Adrenal gland (tissue), 12 donors: ENCODE data around the gene SNRNP70. TPM values are rescaled to one million over a fixed set of nuclear protein-coding genes. Genes with fewer than 3 reads are reported as not detected.

Experiments
- DNase-seq, 7 donors: peaks; one replicate each; pipeline ENCODE4 v3.0.0-alpha.2; 2019 to 2020
- H3K27ac ChIP-seq, 5 donors: fragments of 200-600 bp; sonication (generic) in 4 of 5; 1 replicate in 3 of 5; 2 replicates in 2 of 5; pipeline versions ENCODE4 v1.5.1 to v1.8.0; 2016 to 2020; ENCODE audit warnings: mild to moderate bottlenecking in 1 of 5
- H3K27me3 ChIP-seq: fragments of 200-600 bp; 2 replicates; pipeline ENCODE4 v1.8.0; 2021
- H3K36me3 ChIP-seq, 2 donors: fragments of 200-600 bp; replicated peaks in 1 of 2; 1 replicate in 1 of 2; 2 replicates in 1 of 2; pipeline versions ENCODE4 v1.5.1 to v1.8.0; 2018 to 2022
- H3K4me1 ChIP-seq, 2 donors: fragments of 200-600 bp; replicated peaks in 1 of 2; 1 replicate in 1 of 2; 2 replicates in 1 of 2; pipeline versions ENCODE4 v1.5.1 to v1.8.0; 2018 to 2021
- H3K4me3 ChIP-seq, 4 donors: fragments of 200-600 bp; sonication (generic) in 3 of 4; one replicate each; pipeline ENCODE4 v1.5.1; 2016 to 2018
- H3K9me3 ChIP-seq, 3 donors: fragments of 200-600 bp; sonication (generic) in 1 of 3; replicated peaks in 1 of 3; 1 replicate in 2 of 3; 2 replicates in 1 of 3; pipeline versions ENCODE4 v1.5.1 to v1.8.0; 2016 to 2021
- POLR2A ChIP-seq, 2 donors: fragments of 450-650 bp; IDR thresholded peaks; one replicate each; pipeline ENCODE4 v1.6.1; 2017; ENCODE audit warnings: antibody characterized with exemption in 2 of 2, mild to moderate bottlenecking in 2 of 2, moderate library complexity in 1 of 2
- WGBS, 4 donors: extraction: QIAGEN DNeasy Blood & Tissue Kit in 2 of 4; methylation state at CpG; one replicate each; pipeline versions ENCODE4 v1.1.5 to v1.1.7; 2013 to 2017; 5-methylcytosine and 5-hydroxymethylcytosine counted together
- intact Hi-C, 2 donors: fragments of 100-400 bp; cut with DNase I; formaldehyde crosslinking; loops; one replicate each; pipeline versions ENCODE4 v1.14.1 to v1.15.0; 2022 to 2023
- polyA plus RNA-seq, 3 donors: library from polyadenylated mRNA; stranded (reverse); fragments of 200-250 nt in 2 of 3; fragments of 350-450 nt in 1 of 3; fragmentation: Illumina TruSeq in 1 of 3; extraction: RNeasy Lipid Tissue Mini Kit (QIAGEN cat#74804) in 1 of 3; gene quantifications; one replicate each; pipeline ENCODE4 v1.2.3, GENCODE V29; 2013 to 2014
- small RNA-seq, 2 donors: library from RNA; depleted of rRNA; stranded (forward); fragments of <200 nt; gene quantifications; one replicate each; pipeline ENCODE3, GENCODE V24; 2016
- total RNA-seq, 9 donors: library from RNA; depleted of rRNA in 4 of 9; stranded (reverse); fragments of >200 nt in 4 of 9; fragments of 120-200 nt in 1 of 9; fragmentation: NEBNext Ultra II Directional in 1 of 9; extraction: Animal tissue kit (Norgen Biotek cat#: 25700) in 1 of 9; gene quantifications; one replicate each; pipeline versions ENCODE4 v1.1.0 to v1.2.4, GENCODE V29; 2013 to 2023
- TF ChIP-seq, protein P1 (sequence below), 6 experiments: fragments of 450-650 bp in 4 of 6; fragments of 200-600 bp in 2 of 6; sonication (generic) in 1 of 6; IDR thresholded peaks; 1 replicate in 5 of 6; 2 replicates in 1 of 6; pipeline versions ENCODE4 v1.5.1 to v1.8.0; 2016 to 2021; ENCODE audit warnings: antibody characterized with exemption in 6 of 6, mild to moderate bottlenecking in 2 of 6, moderate library complexity in 1 of 6
- donor health status: healthy with polysubstance abuse.
- donor health status: Bipolar disorder and iron deficiency.
- donor health status: DM: yes; HTN: yes; CAD: no.
- donor health status: DM: no; HTN: no; CAD: no.
- donor health status: DM: no; HTN: no; CAD: no.
- donor health status: DM: yes; HTN: yes; CAD: no.

Gene SNRNP70
- total and polyA plus RNA-seq, 12 donors, result 109 to 1,255 (median 233) TPM

DNA sequence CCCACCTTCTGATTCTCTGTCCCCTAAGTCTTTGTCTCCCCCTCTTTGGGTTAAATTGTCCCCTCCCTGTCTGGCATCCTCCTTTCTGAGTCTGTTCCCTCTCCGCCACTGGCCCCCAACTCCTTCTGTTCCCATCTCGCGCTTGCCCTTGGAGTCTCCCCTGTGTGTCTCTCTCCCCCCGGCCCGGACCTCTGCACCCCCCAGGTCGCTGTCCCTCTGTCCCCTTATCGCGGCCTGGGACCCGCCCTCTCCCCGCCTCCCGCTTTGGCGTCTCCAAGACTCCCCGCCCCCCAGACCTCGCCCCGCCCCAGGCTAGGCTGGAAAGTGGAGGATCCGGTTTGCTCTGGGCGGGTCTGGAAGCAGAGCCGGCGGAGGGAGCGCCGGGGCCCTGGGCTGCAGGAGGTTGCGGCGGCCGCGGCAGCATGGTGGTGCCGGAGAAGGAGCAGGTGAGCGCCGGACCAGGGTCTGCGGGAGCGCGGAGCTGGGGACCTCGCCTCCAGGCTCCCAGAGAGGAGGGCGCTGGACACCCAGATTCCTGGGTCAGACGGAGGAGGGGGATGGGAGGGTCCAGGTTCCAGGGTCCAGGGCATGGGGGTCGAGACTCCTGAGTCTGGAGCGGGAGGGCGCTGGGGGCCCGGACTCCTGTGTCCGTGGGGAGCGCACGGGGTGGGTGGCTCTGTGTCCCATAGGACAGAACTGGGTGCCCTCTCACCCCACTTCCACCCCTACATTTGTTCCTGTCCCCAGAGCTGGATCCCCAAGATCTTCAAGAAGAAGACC lies 72.4 kb downstream of the SNRNP70 start, which contains the start of gene TRPM4:
TSS of gene TRPM4 (plus strand) at position 348 of the 780 bp plus-strand sequence. CDS start at position 423, 75 bp downstream.
- WGBS, 4 donors, result 0 to 2% (median 1%) methylated on average over 11 to 41 of the region's 41 CpGs
- Histone ChIP-seq H3K4me1 (peaks cover 7 to 9% of the 10 kb centered on the region in 2 donors), H3K9me3 (no peaks in the 10 kb centered on the region), H3K36me3 (no peaks in the 10 kb centered on the region), H3K27ac (peak within 1 kb of the TSS in 2 of 5 donors; percentile 47 to 72), H3K27me3 (no peaks in the 10 kb centered on the region), H3K4me3 (peak within 1 kb of the TSS; percentile 57 to 83 (median 69))
- intact Hi-C loops, result loop anchor here in 1 of 2 donors (5.0 kb wide), 1 partner anchor 80 kb away; no protein-coding TSS in a partner anchor
- DNase-seq, result peak; percentile 81 to 94 (median 88)
- TF ChIP-seq, protein P1, sequence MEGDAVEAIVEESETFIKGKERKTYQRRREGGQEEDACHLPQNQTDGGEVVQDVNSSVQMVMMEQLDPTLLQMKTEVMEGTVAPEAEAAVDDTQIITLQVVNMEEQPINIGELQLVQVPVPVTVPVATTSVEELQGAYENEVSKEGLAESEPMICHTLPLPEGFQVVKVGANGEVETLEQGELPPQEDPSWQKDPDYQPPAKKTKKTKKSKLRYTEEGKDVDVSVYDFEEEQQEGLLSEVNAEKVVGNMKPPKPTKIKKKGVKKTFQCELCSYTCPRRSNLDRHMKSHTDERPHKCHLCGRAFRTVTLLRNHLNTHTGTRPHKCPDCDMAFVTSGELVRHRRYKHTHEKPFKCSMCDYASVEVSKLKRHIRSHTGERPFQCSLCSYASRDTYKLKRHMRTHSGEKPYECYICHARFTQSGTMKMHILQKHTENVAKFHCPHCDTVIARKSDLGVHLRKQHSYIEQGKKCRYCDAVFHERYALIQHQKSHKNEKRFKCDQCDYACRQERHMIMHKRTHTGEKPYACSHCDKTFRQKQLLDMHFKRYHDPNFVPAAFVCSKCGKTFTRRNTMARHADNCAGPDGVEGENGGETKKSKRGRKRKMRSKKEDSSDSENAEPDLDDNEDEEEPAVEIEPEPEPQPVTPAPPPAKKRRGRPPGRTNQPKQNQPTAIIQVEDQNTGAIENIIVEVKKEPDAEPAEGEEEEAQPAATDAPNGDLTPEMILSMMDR (IDR thresholded peaks at IDR 0.05), result no peak
- peak in 1 of 2 donors; percentile 28 for TF ChIP-seq POLR2A (IDR thresholded peaks at IDR 0.05)

Small RNA genes within 50 kb of the gene (small RNA-seq; reads per million reads assigned to genes)
- gene RN7SL708P, result 0 reads per million in 2 donors

Other genes starting within 250 kb of the SNRNP70 start
- gene HSD17B14, start 249.0 kb upstream of the SNRNP70 start, total RNA-seq, result 10 to 100 TPM; 18.9 to 63.0 (median 40.1) TPM
- gene HSD17B14, start 249.0 kb upstream of the SNRNP70 start, polyA plus RNA-seq, result 100 to 1,000 TPM in 2 of 3 donors, 1 to 10 TPM in 1; 7.4 to 178 (median 135) TPM
- gene PLEKHA4, start 216.8 kb upstream of the SNRNP70 start, total RNA-seq, result 10 to 100 TPM in 8 of 9 donors, 1 to 10 TPM in 1; 4.5 to 65.1 (median 24.5) TPM
- gene PLEKHA4, start 216.8 kb upstream of the SNRNP70 start, polyA plus RNA-seq, result 10 to 100 TPM in 2 of 3 donors, 1 to 10 TPM in 1; 7.1 to 74.6 (median 70.8) TPM
- 10 to 100 TPM; 18.2 to 54.6 (median 39.4) TPM for gene PPP1R15A, start 213.0 kb upstream of the SNRNP70 start, total RNA-seq
- gene PPP1R15A, start 213.0 kb upstream of the SNRNP70 start, polyA plus RNA-seq, result 100 to 1,000 TPM in 1 of 3 donors, 10 to 100 TPM in 2; 49.2 to 174 (median 73.3) TPM
- gene TULP2, start 186.7 kb upstream of the SNRNP70 start, total RNA-seq, result under 1 TPM in 5 of 9 donors, not detected in 4; 0.14 to 0.72 (median 0.27) TPM
- under 1 TPM in 1 of 3 donors, not detected in 2; 0.07 TPM for gene TULP2, start 186.7 kb upstream of the SNRNP70 start, polyA plus RNA-seq
- gene NUCB1, start 185.1 kb upstream of the SNRNP70 start, total RNA-seq, result 100 to 1,000 TPM; 117 to 581 (median 289) TPM
- 100 to 1,000 TPM in 2 of 3 donors, 10 to 100 TPM in 1; 98.8 to 189 (median 175) TPM for gene NUCB1, start 185.1 kb upstream of the SNRNP70 start, polyA plus RNA-seq
- under 1 TPM in 4 of 9 donors, not detected in 5; 0.17 to 0.56 (median 0.33) TPM for gene DHDH, start 151.8 kb upstream of the SNRNP70 start, total RNA-seq
- 1 to 10 TPM in 1 of 3 donors, under 1 TPM in 2; 0.27 to 2.8 (median 0.47) TPM for gene DHDH, start 151.8 kb upstream of the SNRNP70 start, polyA plus RNA-seq
- gene BAX, start 130.6 kb upstream of the SNRNP70 start, total RNA-seq, result 10 to 100 TPM; 18.1 to 79.0 (median 56.1) TPM
- gene BAX, start 130.6 kb upstream of the SNRNP70 start, polyA plus RNA-seq, result 10 to 100 TPM; 21.5 to 61.3 (median 41.0) TPM
- over 10,000 TPM in 1 of 9 donors, 1,000 to 10,000 TPM in 8; 3,284 to 11,726 (median 3,862) TPM for gene FTL, start 120.1 kb upstream of the SNRNP70 start, total RNA-seq
- gene FTL, start 120.1 kb upstream of the SNRNP70 start, polyA plus RNA-seq, result 1,000 to 10,000 TPM; 2,288 to 7,123 (median 4,274) TPM
- 10 to 100 TPM; 23.7 to 63.9 (median 36.9) TPM for gene GYS1, start 92.1 kb upstream of the SNRNP70 start, total RNA-seq
- gene GYS1, start 92.1 kb upstream of the SNRNP70 start, polyA plus RNA-seq, result 10 to 100 TPM; 35.2 to 45.9 (median 37.7) TPM
- gene RUVBL2, start 91.6 kb upstream of the SNRNP70 start, total RNA-seq, result 100 to 1,000 TPM in 2 of 9 donors, 10 to 100 TPM in 7; 45.4 to 143 (median 76.8) TPM
- gene RUVBL2, start 91.6 kb upstream of the SNRNP70 start, polyA plus RNA-seq, result 10 to 100 TPM; 41.3 to 93.3 (median 70.7) TPM
- 1 to 10 TPM in 3 of 9 donors, under 1 TPM in 1, not detected in 5; 0.74 to 6.5 (median 1.4) TPM for gene LHB, start 68.4 kb upstream of the SNRNP70 start, total RNA-seq
- 1 to 10 TPM in 2 of 3 donors, under 1 TPM in 1; 0.38 to 8.8 (median 6.0) TPM for gene LHB, start 68.4 kb upstream of the SNRNP70 start, polyA plus RNA-seq
- not detected for gene CGB3, start 61.1 kb upstream of the SNRNP70 start, total RNA-seq
- gene CGB3, start 61.1 kb upstream of the SNRNP70 start, polyA plus RNA-seq, result not detected
- not detected for gene CGB2, start 53.6 kb upstream of the SNRNP70 start, total RNA-seq
- gene CGB2, start 53.6 kb upstream of the SNRNP70 start, polyA plus RNA-seq, result not detected
- gene CGB1, start 48.6 kb upstream of the SNRNP70 start, total RNA-seq, result under 1 TPM in 1 of 9 donors, not detected in 8; 0.53 TPM
- not detected for gene CGB1, start 48.6 kb upstream of the SNRNP70 start, polyA plus RNA-seq
- gene CGB5, start 41.6 kb upstream of the SNRNP70 start, total RNA-seq, result not detected
- under 1 TPM in 1 of 3 donors, not detected in 2; 0.72 TPM for gene CGB5, start 41.6 kb upstream of the SNRNP70 start, polyA plus RNA-seq
- gene CGB8, start 36.3 kb upstream of the SNRNP70 start, total RNA-seq, result not detected
- not detected for gene CGB8, start 36.3 kb upstream of the SNRNP70 start, polyA plus RNA-seq
- gene CGB7, start 27.7 kb upstream of the SNRNP70 start, total RNA-seq, result under 1 TPM in 2 of 9 donors, not detected in 7; 0.15 to 0.28 TPM
- under 1 TPM in 2 of 3 donors, not detected in 1; 0.13 to 0.97 TPM for gene CGB7, start 27.7 kb upstream of the SNRNP70 start, polyA plus RNA-seq
- under 1 TPM in 1 of 9 donors, not detected in 8; 0.55 TPM for gene NTF4, start 20.6 kb upstream of the SNRNP70 start, total RNA-seq
- not detected for gene NTF4, start 20.6 kb upstream of the SNRNP70 start, polyA plus RNA-seq
- not detected for gene KCNA7, start 12.8 kb upstream of the SNRNP70 start, total RNA-seq
- gene KCNA7, start 12.8 kb upstream of the SNRNP70 start, polyA plus RNA-seq, result not detected
- gene LIN7B, start 28.9 kb downstream of the SNRNP70 start, total RNA-seq, result 10 to 100 TPM in 4 of 9 donors, 1 to 10 TPM in 5; 4.9 to 15.3 (median 9.5) TPM
- 10 to 100 TPM in 2 of 3 donors, 1 to 10 TPM in 1; 4.4 to 35.2 (median 32.9) TPM for gene LIN7B, start 28.9 kb downstream of the SNRNP70 start, polyA plus RNA-seq
- 1 to 10 TPM in 8 of 9 donors, under 1 TPM in 1; 0.94 to 4.7 (median 1.8) TPM for gene C19orf73, start 33.7 kb downstream of the SNRNP70 start, total RNA-seq
- 1 to 10 TPM; 1.1 to 8.2 (median 4.5) TPM for gene C19orf73, start 33.7 kb downstream of the SNRNP70 start, polyA plus RNA-seq
- gene PPFIA3, start 34.1 kb downstream of the SNRNP70 start, total RNA-seq, result 10 to 100 TPM in 6 of 9 donors, 1 to 10 TPM in 3; 6.1 to 21.5 (median 14.7) TPM
- gene PPFIA3, start 34.1 kb downstream of the SNRNP70 start, polyA plus RNA-seq, result 10 to 100 TPM in 2 of 3 donors, 1 to 10 TPM in 1; 2.9 to 60.2 (median 27.3) TPM
- gene HRC, start 69.9 kb downstream of the SNRNP70 start, total RNA-seq, result 10 to 100 TPM in 1 of 9 donors, 1 to 10 TPM in 7, under 1 TPM in 1; 0.77 to 28.4 (median 2.8) TPM
- gene HRC, start 69.9 kb downstream of the SNRNP70 start, polyA plus RNA-seq, result 1 to 10 TPM; 2.1 to 2.5 (median 2.4) TPM
- 10 to 100 TPM in 6 of 9 donors, 1 to 10 TPM in 3; 6.8 to 25.1 (median 15.4) TPM for gene TRPM4, start 72.3 kb downstream of the SNRNP70 start, total RNA-seq
- 10 to 100 TPM in 2 of 3 donors, 1 to 10 TPM in 1; 4.2 to 56.3 (median 20.6) TPM for gene TRPM4, start 72.3 kb downstream of the SNRNP70 start, polyA plus RNA-seq
- gene SLC6A16, start 239.7 kb downstream of the SNRNP70 start, total RNA-seq, result 1 to 10 TPM in 3 of 9 donors, under 1 TPM in 5, not detected in 1; 0.17 to 1.7 (median 0.71) TPM
- 1 to 10 TPM; 1.1 to 3.5 (median 2.6) TPM for gene SLC6A16, start 239.7 kb downstream of the SNRNP70 start, polyA plus RNA-seq
- 10 to 100 TPM in 8 of 9 donors, under 1 TPM in 1; 0.61 to 26.1 (median 15.8) TPM for gene CD37, start 250.0 kb downstream of the SNRNP70 start, total RNA-seq
- gene CD37, start 250.0 kb downstream of the SNRNP70 start, polyA plus RNA-seq, result 10 to 100 TPM in 1 of 3 donors, 1 to 10 TPM in 2; 5.4 to 27.1 (median 8.9) TPM